CD4-positive, alpha-beta T cell treated with Interleukin-17A for 1 hour (primary cell): ENCODE data around the gene TALDO1.
A peak's percentile ranks its signal among the peaks of the same experiment; 100 is the strongest.
"Not testable (repeated sequence)": the region's sequence is repeated elsewhere in the genome, so short reads cannot be mapped to it uniquely, and the experiment has no call there.

ENCODE experiments used
- DNase-seq: peaks from one replicate; pipeline ENCODE4 v3.0.0-alpha.2; 2020

The TALDO1 gene

GRCh38 chr11:719214-720016 lies 27.8 kb upstream of the TALDO1 start:
- no peak for DNase-seq

- no peak for DNase-seq
Observed at GRCh38 chr11:720017-720641, 27.1 kb upstream of the TALDO1 start.

GRCh38 chr11:720642-721246 lies 26.5 kb upstream of the TALDO1 start:
- peak; percentile 39 for DNase-seq

GRCh38 chr11:721247-721740 lies 26.0 kb upstream of the TALDO1 start:
- no peak for DNase-seq

- DNase-seq: peak; percentile 64
Observed at GRCh38 chr11:721741-722345, 25.4 kb upstream of the TALDO1 start.

GRCh38 chr11:722346-722811 lies 24.9 kb upstream of the TALDO1 start:
- DNase-seq: no peak

GRCh38 chr11:723120-723883 lies 24.0 kb upstream of the TALDO1 start:
- DNase-seq: peak; percentile 75

GRCh38 chr11:724049-724777 lies 23.1 kb upstream of the TALDO1 start:
- DNase-seq: no peak

- no peak for DNase-seq
Observed at GRCh38 chr11:724778-725386, 22.4 kb upstream of the TALDO1 start.

- no peak for DNase-seq
Observed at GRCh38 chr11:725624-726202, 21.6 kb upstream of the TALDO1 start.

GRCh38 chr11:726278-727220 lies 20.7 kb upstream of the TALDO1 start:
- peak; percentile 55 for DNase-seq

GRCh38 chr11:727281-727701 lies 20.0 kb upstream of the TALDO1 start:
- no peak for DNase-seq

- peak; percentile 84 for DNase-seq
Observed at GRCh38 chr11:727859-728748, 19.2 kb upstream of the TALDO1 start.

GRCh38 chr11:728901-729491 lies 18.3 kb upstream of the TALDO1 start:
- DNase-seq: no peak

- no peak for DNase-seq
Observed at GRCh38 chr11:729492-730074, 17.7 kb upstream of the TALDO1 start.

GRCh38 chr11:733072-733471 lies 14.2 kb upstream of the TALDO1 start:
- DNase-seq: no peak

GRCh38 chr11:734541-734940 lies 12.7 kb upstream of the TALDO1 start:
- not testable (repeated sequence) for DNase-seq

- DNase-seq: no peak
Observed at GRCh38 chr11:737366-737765, 9.9 kb upstream of the TALDO1 start.
